GM20000 (cell line): ENCODE measurements around the gene JARID2.

Source experiments
- DNase-seq: peaks from one replicate; pipeline ENCODE4 v3.0.0; 2012; ENCODE audit warnings: low spot score
- CTCF ChIP-seq: IDR thresholded peaks from 2 replicates; pipeline ENCODE4 v1.5.1; 2012; ENCODE audit warnings: mild to moderate bottlenecking, control low read depth; ENCODE audit errors: extremely low read depth, missing control alignments

Gene JARID2

DNA sequence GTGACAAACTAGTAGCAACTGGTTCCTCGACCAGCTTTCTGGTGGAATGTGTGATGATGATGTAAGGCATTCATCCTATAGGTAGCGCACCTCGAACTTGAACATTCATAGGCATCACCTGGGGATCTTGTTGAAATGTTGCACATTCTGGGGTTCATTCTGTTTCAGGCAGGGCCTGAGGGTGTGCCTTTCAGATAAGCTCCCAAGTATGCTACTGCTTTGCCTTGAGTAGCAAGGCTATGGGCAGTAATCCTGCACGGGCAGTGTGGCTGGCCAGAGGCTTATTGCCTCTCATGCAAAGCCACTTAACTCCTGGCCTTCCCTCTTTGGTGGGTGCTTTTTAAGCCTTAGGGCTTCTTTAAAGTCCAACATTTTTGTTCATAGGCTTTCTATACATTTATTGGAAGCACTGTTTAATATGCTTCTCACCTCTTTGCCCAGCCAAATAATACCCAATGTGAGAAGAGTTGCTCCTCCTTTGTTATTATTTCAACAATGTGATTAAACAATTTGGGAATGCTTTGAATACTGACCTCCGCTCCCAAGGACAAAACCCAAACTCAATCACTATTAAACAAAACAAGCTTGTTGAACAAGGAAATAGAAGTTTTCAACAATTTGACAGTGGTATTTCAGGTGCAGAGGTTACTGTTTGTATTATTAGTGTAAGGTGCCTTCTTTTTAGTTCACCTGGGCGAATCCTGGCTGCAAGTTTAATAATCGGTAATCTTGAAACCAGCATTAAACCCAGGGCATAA lies 57.5 kb downstream of the JARID2 start:
- DNase-seq, result no peak
- TF ChIP-seq CTCF, result no peak

DNA sequence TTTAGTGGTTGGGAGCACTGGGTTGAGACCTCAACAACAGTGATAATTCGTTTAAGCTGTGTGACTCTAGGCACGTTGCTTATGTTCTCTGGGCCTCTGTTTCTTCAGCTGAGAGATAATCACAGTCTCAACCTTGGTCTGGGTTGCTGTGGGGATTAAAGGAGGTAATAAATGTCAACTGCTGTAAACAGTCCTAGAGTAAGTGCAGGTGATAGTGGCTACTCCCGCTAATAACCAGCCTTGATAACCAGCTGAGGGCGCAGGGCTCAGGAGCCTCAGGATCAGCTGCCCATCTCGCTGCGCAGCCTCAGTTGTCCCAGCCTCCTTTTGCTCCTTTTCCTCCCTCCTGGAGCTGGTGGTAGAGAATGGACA lies 58.0 kb downstream of the JARID2 start:
- DNase-seq, result no peak

GRCh38 chr6:15304337-15305042 lies 58.6 kb downstream of the JARID2 start:
- TF ChIP-seq CTCF, result no peak
- no peak for DNase-seq

More for the DNA sequence above, 58.0 kb downstream of the JARID2 start:
- no peak for TF ChIP-seq CTCF

- no peak for TF ChIP-seq CTCF
- no peak for DNase-seq
Measured at GRCh38 chr6:15305496-15305895, 59.6 kb downstream of the JARID2 start.

DNA sequence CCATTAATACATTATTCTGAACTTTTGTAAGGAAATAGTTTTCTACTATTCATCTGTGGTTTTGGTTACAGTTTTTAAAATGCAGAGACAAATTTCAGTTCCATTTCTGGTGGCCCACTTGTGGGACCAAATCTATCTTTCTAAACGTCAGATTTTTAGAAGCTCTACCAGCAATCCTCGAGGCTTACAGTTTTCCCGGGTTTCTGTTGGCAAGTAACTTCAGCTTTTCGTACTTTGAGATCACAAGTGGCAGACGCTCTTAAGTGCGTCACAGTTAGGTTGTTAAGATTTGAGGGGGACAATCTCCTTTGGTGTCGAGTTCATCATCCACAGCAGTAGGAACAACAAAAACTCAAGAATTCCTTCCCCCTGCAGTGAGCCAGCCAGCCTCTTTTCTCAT lies 60.0 kb downstream of the JARID2 start:
- TF ChIP-seq CTCF, result no peak
- DNase-seq, result no peak

GRCh38 chr6:15308435-15309213 lies 62.8 kb downstream of the JARID2 start:
- no peak for TF ChIP-seq CTCF
- no peak for DNase-seq
